HG02981 (cell line): ENCODE data around the gene PRDM2.

Source experiments
- ATAC-seq: cut with Tn5 transposase; IDR thresholded peaks from one replicate; pipeline ENCODE4 v1.9.1; 2021; ENCODE audit warnings: mild to moderate bottlenecking, moderate library complexity; ENCODE audit not compliant: unreplicated experiment

The PRDM2 gene

GRCh38 chr1:13832100-13832499 is 132.1 kb downstream of the PRDM2 start:
- ATAC-seq, result no peak

- no peak for ATAC-seq
Observed at GRCh38 chr1:13832536-13832935, 132.5 kb downstream of the PRDM2 start.

GRCh38 chr1:13836136-13836535 is 136.1 kb downstream of the PRDM2 start:
- ATAC-seq, result no peak

- no peak for ATAC-seq
Observed at GRCh38 chr1:13836631-13837030, 136.6 kb downstream of the PRDM2 start.

GRCh38 chr1:13838236-13838635 is 138.2 kb downstream of the PRDM2 start:
- ATAC-seq, result no peak

- ATAC-seq, result no peak
Observed at GRCh38 chr1:13842497-13842896, 142.5 kb downstream of the PRDM2 start.

- ATAC-seq, result no peak
Observed at GRCh38 chr1:13851726-13852125, 151.7 kb downstream of the PRDM2 start.

GRCh38 chr1:13855554-13855953 is 155.6 kb downstream of the PRDM2 start:
- ATAC-seq, result no peak

GRCh38 chr1:13860031-13860430 is 160.0 kb downstream of the PRDM2 start:
- ATAC-seq, result no peak

GRCh38 chr1:13864760-13865159 is 164.8 kb downstream of the PRDM2 start:
- ATAC-seq, result no peak

GRCh38 chr1:13865851-13866250 is 165.9 kb downstream of the PRDM2 start:
- ATAC-seq, result no peak

- ATAC-seq, result no peak
Observed at GRCh38 chr1:13867603-13868002, 167.6 kb downstream of the PRDM2 start.

- ATAC-seq, result no peak
Observed at GRCh38 chr1:13869172-13869797, 169.3 kb downstream of the PRDM2 start.

GRCh38 chr1:13871413-13871812 is 171.4 kb downstream of the PRDM2 start:
- no peak for ATAC-seq

GRCh38 chr1:13871886-13872285 is 171.9 kb downstream of the PRDM2 start:
- no peak for ATAC-seq

GRCh38 chr1:13873032-13873431 is 173.0 kb downstream of the PRDM2 start:
- ATAC-seq, result no peak
